Mesenchymal stem cell (in vitro differentiated cells and primary cell): ENCODE measurements around the gene TSPAN11.

Experiments used
- DNase-seq: peaks from one replicate; pipeline ENCODE4 v3.0.0-alpha.2; 2013
- H2AFZ ChIP-seq: one replicate; pipeline ENCODE4 v1.6.1; 2013; ENCODE audit warnings: low read depth, mild to moderate bottlenecking, control low read depth, inconsistent platforms, low read length, moderate library complexity
- H2AK5ac ChIP-seq: 2 replicates; pipeline ENCODE4 v1.6.1; 2013; ENCODE audit warnings: low read length, moderate library complexity, mild to moderate bottlenecking, inconsistent platforms; ENCODE audit not compliant: severe bottlenecking
- H2BK120ac ChIP-seq: one replicate; pipeline ENCODE4 v1.6.1; 2013; ENCODE audit warnings: low read depth, mild to moderate bottlenecking, inconsistent platforms, low read length, moderate library complexity
- H2BK12ac ChIP-seq, 2 experiments: one replicate each; pipeline ENCODE4 v1.6.1; 2013; ENCODE audit warnings: inconsistent platforms in 2 of 2, low read length in 2 of 2, mild to moderate bottlenecking in 2 of 2, moderate library complexity in 2 of 2, control low read depth in 1 of 2
- H2BK15ac ChIP-seq: one replicate; pipeline ENCODE4 v1.6.1; 2013; ENCODE audit warnings: mild to moderate bottlenecking, low read depth, inconsistent platforms; ENCODE audit not compliant: poor library complexity, severe bottlenecking
- H2BK5ac ChIP-seq: 2 replicates; pipeline ENCODE4 v1.6.1; 2013; ENCODE audit warnings: low read depth, mild to moderate bottlenecking, low read length, control low read depth, inconsistent platforms; ENCODE audit not compliant: poor library complexity, severe bottlenecking
- H3K14ac ChIP-seq, 2 experiments: one replicate each; pipeline ENCODE4 v1.6.1; 2013; ENCODE audit warnings: inconsistent platforms in 2 of 2, low read length in 2 of 2, control low read depth in 1 of 2, mild to moderate bottlenecking in 1 of 2, moderate library complexity in 1 of 2
- H3K18ac ChIP-seq, 2 experiments: one replicate each; pipeline ENCODE4 v1.6.1; 2013; ENCODE audit warnings: inconsistent platforms in 2 of 2, low read length in 2 of 2, control low read depth in 1 of 2, low read depth in 1 of 2, mild to moderate bottlenecking in 1 of 2
- H3K23ac ChIP-seq, 2 experiments: one replicate each; pipeline ENCODE4 v1.6.1; 2013; ENCODE audit warnings: inconsistent platforms in 2 of 2, low read length in 2 of 2, mild to moderate bottlenecking in 2 of 2, moderate library complexity in 2 of 2, control low read depth in 1 of 2
- H3K27ac ChIP-seq: 2 replicates; pipeline ENCODE4 v1.5.1; 2013; ENCODE audit warnings: mild to moderate bottlenecking, moderate library complexity, low read length, control low read depth, inconsistent platforms; ENCODE audit not compliant: poor library complexity, severe bottlenecking
- H3K27me3 ChIP-seq, 2 experiments: 2 replicates each; pipeline versions ENCODE4 v1.6.1 to v1.7.0; 2013; ENCODE audit warnings: low read length in 2 of 2, mild to moderate bottlenecking in 2 of 2, moderate library complexity in 2 of 2, control low read depth in 1 of 2, inconsistent platforms in 1 of 2; ENCODE audit not compliant: control insufficient read depth in 1 of 2, insufficient read depth in 1 of 2
- H3K36me3 ChIP-seq, 2 experiments: 2 replicates each; pipeline versions ENCODE4 v1.6.1 to v1.7.0; 2013; ENCODE audit warnings: low read length in 2 of 2, control low read depth in 1 of 2, inconsistent platforms in 1 of 2, low read depth in 1 of 2, mild to moderate bottlenecking in 1 of 2; ENCODE audit not compliant: insufficient read depth in 2 of 2, control insufficient read depth in 1 of 2
- H3K4ac ChIP-seq, 2 experiments: one replicate each; pipeline ENCODE4 v1.6.1; 2013; ENCODE audit warnings: inconsistent platforms in 2 of 2, low read length in 2 of 2, mild to moderate bottlenecking in 2 of 2, moderate library complexity in 2 of 2, control low read depth in 1 of 2, low read depth in 1 of 2
- H3K4me1 ChIP-seq: 2 replicates; pipeline ENCODE4 v1.6.1; 2013; ENCODE audit warnings: low read depth, low read length, control low read depth; ENCODE audit not compliant: control insufficient read depth, insufficient read depth
- H3K4me2 ChIP-seq: 2 replicates; pipeline ENCODE4 v1.6.1; 2013; ENCODE audit warnings: low read length, mild to moderate bottlenecking, inconsistent platforms; ENCODE audit not compliant: poor library complexity, severe bottlenecking
- H3K4me3 ChIP-seq, 2 experiments: 2 replicates each; pipeline versions ENCODE4 v1.5.1 to v1.7.0; 2013; ENCODE audit warnings: low read length in 2 of 2, mild to moderate bottlenecking in 2 of 2, control low read depth in 1 of 2, low read depth in 1 of 2; ENCODE audit not compliant: insufficient read depth in 1 of 2
- H3K79me1 ChIP-seq: replicated peaks from 2 replicates; pipeline ENCODE4 v1.6.1; 2013; ENCODE audit warnings: mild to moderate bottlenecking, control low read depth, low read length, inconsistent platforms; ENCODE audit not compliant: poor library complexity, severe bottlenecking
- H3K9ac ChIP-seq: 2 replicates; pipeline ENCODE4 v1.7.0; 2013; ENCODE audit warnings: mild to moderate bottlenecking, low read length, moderate library complexity
- H3K9me3 ChIP-seq: 2 replicates; pipeline ENCODE4 v1.7.0; 2013; ENCODE audit warnings: mild to moderate bottlenecking, low read length; ENCODE audit not compliant: control insufficient read depth
- H4K8ac ChIP-seq: one replicate; pipeline ENCODE4 v1.6.1; 2013; ENCODE audit warnings: inconsistent platforms, mild to moderate bottlenecking, low read length, moderate library complexity
- H4K91ac ChIP-seq: one replicate; pipeline ENCODE4 v1.6.1; 2013; ENCODE audit warnings: mild to moderate bottlenecking, low read length, inconsistent platforms
- WGBS: methylation state at CpG from one replicate; pipeline ENCODE4 v1.1.7; 2013; ENCODE audit warnings: mixed read lengths; 5-methylcytosine and 5-hydroxymethylcytosine counted together

The TSPAN11 gene

GRCh38 chr12:30910038-30910350, 16.6 kb upstream of the TSPAN11 start:
- Histone ChIP-seq H3K79me1 (no peaks in the 10 kb centered on the region), H3K4me3 (peak overlapping the region in 1 of 2 experiments; percentile 50), H2BK5ac (no peak overlapping the region), H3K9ac (peak overlapping the region; percentile 68), H4K91ac (no peak overlapping the region), H3K36me3 (no peaks in the 10 kb centered on the region), H3K4me1 (no peaks in the 10 kb centered on the region), H2AK5ac (no peak overlapping the region), H3K9me3 (no peaks in the 10 kb centered on the region), H4K8ac (peak overlapping the region; percentile 27), H3K27me3 (peaks cover 0 to 5% of the 10 kb centered on the region in 2 experiments), H3K14ac (no peak overlapping the region), H2BK12ac (no peak overlapping the region), H2BK120ac (no peak overlapping the region), H3K4ac (no peak overlapping the region), H2AFZ (no peak overlapping the region), H3K27ac (no peak overlapping the region), H3K23ac (no peak overlapping the region), H2BK15ac (no peak overlapping the region), H3K4me2 (no peak overlapping the region), H3K18ac (peak overlapping the region in 1 of 2 experiments; percentile 37)
- WGBS, result 100% methylated on average over 1 of the region's 1 CpG
- DNase-seq, result no peak

GRCh38 chr12:30911207-30911606, 15.3 kb upstream of the TSPAN11 start:
- Histone ChIP-seq H3K14ac (no peak overlapping the region), H2AK5ac (no peak overlapping the region), H3K4me2 (no peak overlapping the region), H3K18ac (no peak overlapping the region), H3K9me3 (no peaks in the 10 kb centered on the region), H4K91ac (no peak overlapping the region), H2BK12ac (no peak overlapping the region), H2BK15ac (no peak overlapping the region), H2BK5ac (no peak overlapping the region), H3K23ac (peak overlapping the region in 1 of 2 experiments; percentile 15), H3K36me3 (no peaks in the 10 kb centered on the region), H3K4me1 (no peaks in the 10 kb centered on the region), H2BK120ac (no peak overlapping the region), H2AFZ (no peak overlapping the region), H3K27me3 (peaks cover 0 to 5% of the 10 kb centered on the region in 2 experiments), H3K4ac (no peak overlapping the region), H3K79me1 (no peaks in the 10 kb centered on the region), H3K9ac (no peak overlapping the region), H4K8ac (no peak overlapping the region), H3K27ac (no peak overlapping the region), H3K4me3 (no peak overlapping the region)
- DNase-seq, result no peak
- 74% methylated on average over 6 of the region's 6 CpGs for WGBS

GRCh38 chr12:30913323-30913722, 13.2 kb upstream of the TSPAN11 start:
- WGBS, result 65% methylated on average over 4 of the region's 4 CpGs
- Histone ChIP-seq H3K18ac (no peak overlapping the region), H2BK5ac (no peak overlapping the region), H3K14ac (no peak overlapping the region), H3K4me1 (no peaks in the 10 kb centered on the region), H3K23ac (no peak overlapping the region), H2BK15ac (no peak overlapping the region), H2AK5ac (no peak overlapping the region), H3K27me3 (peaks cover 0 to 5% of the 10 kb centered on the region in 2 experiments), H3K36me3 (no peaks in the 10 kb centered on the region), H3K4ac (no peak overlapping the region), H3K4me2 (no peak overlapping the region), H4K8ac (no peak overlapping the region), H3K9ac (no peak overlapping the region), H2BK12ac (no peak overlapping the region), H2BK120ac (no peak overlapping the region), H3K79me1 (no peaks in the 10 kb centered on the region), H3K9me3 (no peaks in the 10 kb centered on the region), H4K91ac (no peak overlapping the region), H3K27ac (no peak overlapping the region), H2AFZ (no peak overlapping the region), H3K4me3 (no peak overlapping the region)
- no peak for DNase-seq

GRCh38 chr12:30914986-30915591, 11.5 kb upstream of the TSPAN11 start:
- H4K8ac ChIP-seq, result no peak overlapping the region
- H2BK12ac ChIP-seq, result no peak overlapping the region
- H3K4me3 ChIP-seq, result no peak overlapping the region
- no peak overlapping the region for H2AK5ac ChIP-seq
- no peak overlapping the region for H2BK15ac ChIP-seq
- no peaks in the 10 kb centered on the region for H3K36me3 ChIP-seq
- H3K9me3 ChIP-seq, result no peaks in the 10 kb centered on the region
- 87% methylated on average over 8 of the region's 9 CpGs for WGBS
- no peak overlapping the region for H2AFZ ChIP-seq
- H4K91ac ChIP-seq, result no peak overlapping the region
- H3K23ac ChIP-seq, result no peak overlapping the region
- H3K4me2 ChIP-seq, result no peak overlapping the region
- H3K4ac ChIP-seq, result no peak overlapping the region
- H3K14ac ChIP-seq, result no peak overlapping the region
- no peak overlapping the region for H2BK5ac ChIP-seq
- H3K18ac ChIP-seq, result no peak overlapping the region
- H3K27me3 ChIP-seq, result no peaks in the 10 kb centered on the region
- no peak overlapping the region for H3K27ac ChIP-seq
- no peak for DNase-seq
- H3K9ac ChIP-seq, result no peak overlapping the region
- no peak overlapping the region for H2BK120ac ChIP-seq
- no peaks in the 10 kb centered on the region for H3K79me1 ChIP-seq
- H3K4me1 ChIP-seq, result no peaks in the 10 kb centered on the region
